PC-9 (cell line): ENCODE results near the gene SORBS1.

Source experiments
- EZH2 ChIP-seq: fragments of 200-600 bp; sonication (generic); IDR thresholded peaks from 2 replicates; pipeline ENCODE4 v1.8.0; 2017; ENCODE audit warnings: antibody characterized with exemption, low read depth
- TF ChIP-seq, protein P1 (sequence below): fragments of 200-600 bp; sonication (generic); conservative IDR thresholded peaks from 2 replicates; pipeline ENCODE4 v1.6.1; 2017; ENCODE audit warnings: mixed run types, antibody characterized with exemption, mild to moderate bottlenecking, moderate library complexity

GRCh38 chr10:95392681-95393164, 168.4 kb downstream of the SORBS1 start:
- TF ChIP-seq, protein P1, sequence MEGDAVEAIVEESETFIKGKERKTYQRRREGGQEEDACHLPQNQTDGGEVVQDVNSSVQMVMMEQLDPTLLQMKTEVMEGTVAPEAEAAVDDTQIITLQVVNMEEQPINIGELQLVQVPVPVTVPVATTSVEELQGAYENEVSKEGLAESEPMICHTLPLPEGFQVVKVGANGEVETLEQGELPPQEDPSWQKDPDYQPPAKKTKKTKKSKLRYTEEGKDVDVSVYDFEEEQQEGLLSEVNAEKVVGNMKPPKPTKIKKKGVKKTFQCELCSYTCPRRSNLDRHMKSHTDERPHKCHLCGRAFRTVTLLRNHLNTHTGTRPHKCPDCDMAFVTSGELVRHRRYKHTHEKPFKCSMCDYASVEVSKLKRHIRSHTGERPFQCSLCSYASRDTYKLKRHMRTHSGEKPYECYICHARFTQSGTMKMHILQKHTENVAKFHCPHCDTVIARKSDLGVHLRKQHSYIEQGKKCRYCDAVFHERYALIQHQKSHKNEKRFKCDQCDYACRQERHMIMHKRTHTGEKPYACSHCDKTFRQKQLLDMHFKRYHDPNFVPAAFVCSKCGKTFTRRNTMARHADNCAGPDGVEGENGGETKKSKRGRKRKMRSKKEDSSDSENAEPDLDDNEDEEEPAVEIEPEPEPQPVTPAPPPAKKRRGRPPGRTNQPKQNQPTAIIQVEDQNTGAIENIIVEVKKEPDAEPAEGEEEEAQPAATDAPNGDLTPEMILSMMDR, result no peak
- TF ChIP-seq EZH2, result no peak
